Astrocyte (in vitro differentiated cells and primary cell): ENCODE data around the gene SH3BP4. TPM values are rescaled to one million over a fixed set of nuclear protein-coding genes. Genes with fewer than 3 reads are reported as not detected.

Experiments used
- DNase-seq: peaks from one replicate; pipeline ENCODE4 v3.0.0-alpha.2; 2010; ENCODE audit warnings: low read depth
- FAIRE-seq: peaks from 2 replicates; lab custom pipeline; 2011; peaks lifted over from hg19 to GRCh38; lab: Jason Lieb, UNC
- H2AFZ ChIP-seq: 2 replicates; pipeline ENCODE4 v1.6.0; 2012; ENCODE audit warnings: low read depth, low read length, inconsistent platforms
- H3K27ac ChIP-seq: 2 replicates; pipeline ENCODE4 v1.5.1; 2011; ENCODE audit warnings: low read depth, low read length, inconsistent platforms
- H3K27me3 ChIP-seq: 2 replicates; pipeline ENCODE4 v1.6.0; 2011; ENCODE audit warnings: low read length, inconsistent platforms; ENCODE audit not compliant: insufficient read depth
- H3K36me3 ChIP-seq: 2 replicates; pipeline ENCODE4 v1.5.1; 2011; ENCODE audit warnings: low read length, inconsistent platforms; ENCODE audit not compliant: insufficient read depth
- H3K4me1 ChIP-seq: 2 replicates; pipeline ENCODE4 v1.5.1; 2011; ENCODE audit warnings: low read length, inconsistent platforms; ENCODE audit not compliant: insufficient read depth
- H3K4me2 ChIP-seq: 2 replicates; pipeline ENCODE4 v1.6.0; 2012; ENCODE audit warnings: low read length, inconsistent platforms
- H3K4me3 ChIP-seq: 2 replicates; pipeline ENCODE4 v1.5.1; 2011; ENCODE audit warnings: low read depth, mild to moderate bottlenecking, low read length, inconsistent platforms; ENCODE audit not compliant: insufficient read depth
- H3K79me2 ChIP-seq: 2 replicates; pipeline ENCODE4 v1.6.0; 2012; ENCODE audit warnings: mild to moderate bottlenecking, low read length, inconsistent platforms; ENCODE audit not compliant: insufficient read depth
- H3K9ac ChIP-seq: 2 replicates; pipeline ENCODE4 v1.6.0; 2012; ENCODE audit warnings: mild to moderate bottlenecking, low read length, inconsistent platforms
- H3K9me3 ChIP-seq: 2 replicates; pipeline ENCODE4 v1.5.1; 2012; ENCODE audit warnings: low read depth, mild to moderate bottlenecking, low read length, inconsistent platforms; ENCODE audit not compliant: insufficient read depth
- H4K20me1 ChIP-seq: 2 replicates; pipeline ENCODE4 v1.6.0; 2012; ENCODE audit warnings: low read length, inconsistent platforms; ENCODE audit not compliant: insufficient read depth
- H3K27ac Mint-ChIP-seq: one replicate; pipeline ENCODE4 v1.8.0; 2021; ENCODE audit warnings: mild to moderate bottlenecking, mixed read lengths; ENCODE audit not compliant: unreplicated experiment
- H3K27me3 Mint-ChIP-seq: one replicate; pipeline ENCODE4 v1.8.0; 2021; ENCODE audit warnings: low read depth, mixed read lengths; ENCODE audit not compliant: unreplicated experiment
- H3K36me3 Mint-ChIP-seq: one replicate; pipeline ENCODE4 v1.8.0; 2021; ENCODE audit warnings: low read depth, mixed read lengths; ENCODE audit not compliant: unreplicated experiment
- H3K4me1 Mint-ChIP-seq: one replicate; pipeline ENCODE4 v1.8.0; 2021; ENCODE audit warnings: low read depth, mixed read lengths; ENCODE audit not compliant: unreplicated experiment
- H3K4me3 Mint-ChIP-seq: one replicate; pipeline ENCODE4 v1.8.0; 2021; ENCODE audit warnings: mild to moderate bottlenecking, moderate library complexity, mixed read lengths; ENCODE audit not compliant: unreplicated experiment
- H3K9me3 Mint-ChIP-seq: one replicate; pipeline ENCODE4 v1.8.0; 2021; ENCODE audit warnings: mild to moderate bottlenecking, mixed read lengths; ENCODE audit not compliant: unreplicated experiment
- EZH2 ChIP-seq: IDR thresholded peaks from 2 replicates; pipeline ENCODE4 v1.6.1; 2012; ENCODE audit warnings: mild to moderate bottlenecking, low read length, inconsistent platforms; ENCODE audit not compliant: insufficient read depth
- total RNA-seq: library from RNA; stranded (reverse); gene quantifications from 2 replicates; pipeline ENCODE4 v1.2.1, GENCODE V29; 2021
- TF ChIP-seq, protein P1 (sequence below): IDR thresholded peaks from 2 replicates; pipeline ENCODE4 v1.5.1; 2011; ENCODE audit warnings: low read depth, mild to moderate bottlenecking, inconsistent platforms, low read length, moderate library complexity; ENCODE audit not compliant: insufficient read depth

SH3BP4 gene
- total RNA-seq, 1 donor from 2014 or later: 127 TPM

GRCh38 chr2:234992624-234993349, 41.0 kb downstream of the SH3BP4 start:
- Mint-ChIP-seq H3K9me3 (no peaks in the 10 kb centered on the region), H3K27me3 (no peaks in the 10 kb centered on the region), H3K36me3 (peaks cover 38% of the 10 kb centered on the region), H3K27ac (no peak overlapping the region), H3K4me1 (peaks cover 81% of the 10 kb centered on the region), H3K4me3 (no peak overlapping the region)
- Histone ChIP-seq H3K9ac (no peak overlapping the region), H3K4me2 (no peak overlapping the region), H2AFZ (no peak overlapping the region), H3K9me3 (no peaks in the 10 kb centered on the region), H3K4me1 (peaks cover 51% of the 10 kb centered on the region), H3K79me2 (peaks cover 99% of the 10 kb centered on the region), H3K27me3 (no peaks in the 10 kb centered on the region), H3K36me3 (no peaks in the 10 kb centered on the region), H3K27ac (no peak overlapping the region), H4K20me1 (peaks cover 84% of the 10 kb centered on the region), H3K4me3 (no peak overlapping the region)
- no peak for FAIRE-seq
- no peak for DNase-seq
- no peak for TF ChIP-seq EZH2
- TF ChIP-seq, protein P1, sequence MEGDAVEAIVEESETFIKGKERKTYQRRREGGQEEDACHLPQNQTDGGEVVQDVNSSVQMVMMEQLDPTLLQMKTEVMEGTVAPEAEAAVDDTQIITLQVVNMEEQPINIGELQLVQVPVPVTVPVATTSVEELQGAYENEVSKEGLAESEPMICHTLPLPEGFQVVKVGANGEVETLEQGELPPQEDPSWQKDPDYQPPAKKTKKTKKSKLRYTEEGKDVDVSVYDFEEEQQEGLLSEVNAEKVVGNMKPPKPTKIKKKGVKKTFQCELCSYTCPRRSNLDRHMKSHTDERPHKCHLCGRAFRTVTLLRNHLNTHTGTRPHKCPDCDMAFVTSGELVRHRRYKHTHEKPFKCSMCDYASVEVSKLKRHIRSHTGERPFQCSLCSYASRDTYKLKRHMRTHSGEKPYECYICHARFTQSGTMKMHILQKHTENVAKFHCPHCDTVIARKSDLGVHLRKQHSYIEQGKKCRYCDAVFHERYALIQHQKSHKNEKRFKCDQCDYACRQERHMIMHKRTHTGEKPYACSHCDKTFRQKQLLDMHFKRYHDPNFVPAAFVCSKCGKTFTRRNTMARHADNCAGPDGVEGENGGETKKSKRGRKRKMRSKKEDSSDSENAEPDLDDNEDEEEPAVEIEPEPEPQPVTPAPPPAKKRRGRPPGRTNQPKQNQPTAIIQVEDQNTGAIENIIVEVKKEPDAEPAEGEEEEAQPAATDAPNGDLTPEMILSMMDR: no peak

DNA sequence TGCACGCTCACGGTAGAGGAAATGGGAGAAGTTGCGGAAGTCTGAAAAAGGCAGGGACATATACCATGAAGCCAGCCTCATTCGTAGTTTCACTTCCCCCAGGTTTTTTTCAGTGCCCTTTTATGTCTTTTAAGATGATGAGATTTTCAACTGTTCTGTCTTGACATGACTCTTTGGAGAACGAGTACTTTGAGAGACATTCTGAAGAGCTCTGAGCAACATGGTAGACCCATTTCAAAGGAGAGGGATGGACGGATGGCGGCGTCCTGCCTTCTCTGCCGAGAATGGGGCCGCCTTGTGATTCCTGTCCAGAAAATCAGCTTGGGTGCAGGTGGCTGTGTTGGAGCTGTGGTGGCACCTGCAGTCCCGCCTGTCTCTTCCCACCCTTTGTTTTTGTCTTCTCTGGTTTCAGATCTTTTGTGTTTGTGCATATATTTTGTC, 41.7 kb downstream of the SH3BP4 start:
- H3K4me3 Mint-ChIP-seq: no peak overlapping the region
- Histone ChIP-seq H2AFZ (no peak overlapping the region), H3K9ac (no peak overlapping the region), H3K4me3 (no peak overlapping the region), H3K27ac (no peak overlapping the region), H3K27me3 (no peaks in the 10 kb centered on the region), H3K79me2 (peaks cover 97% of the 10 kb centered on the region), H3K36me3 (peaks cover 6% of the 10 kb centered on the region), H3K4me1 (peaks cover 50% of the 10 kb centered on the region), H4K20me1 (peaks cover 85% of the 10 kb centered on the region), H3K9me3 (no peaks in the 10 kb centered on the region), H3K4me2 (peak overlapping the region; percentile 6)
- DNase-seq (no peak), FAIRE-seq (no peak)
- H3K9me3 Mint-ChIP-seq: no peaks in the 10 kb centered on the region
- H3K27ac Mint-ChIP-seq: peak overlapping the region; percentile 84
- no peaks in the 10 kb centered on the region for H3K27me3 Mint-ChIP-seq
- TF ChIP-seq EZH2: no peak
- TF ChIP-seq, protein P1: no peak
- H3K36me3 Mint-ChIP-seq: peaks cover 42% of the 10 kb centered on the region
- H3K4me1 Mint-ChIP-seq: peaks cover 80% of the 10 kb centered on the region
